H9 (cell line): ENCODE data around the gene KTN1. TPM values are rescaled to one million over a fixed set of nuclear protein-coding genes. Genes with fewer than 3 reads are reported as not detected.

Source experiments
- DNase-seq: peaks from one replicate; pipeline ENCODE4 v3.0.0-alpha.2; 2017
- H2AFZ ChIP-seq: one replicate; pipeline ENCODE4 v1.6.1; 2013; ENCODE audit warnings: mild to moderate bottlenecking, low read length, control low read depth, moderate library complexity
- H2AK5ac ChIP-seq: 2 replicates; pipeline ENCODE4 v1.6.1; 2013; ENCODE audit warnings: low read length, control low read depth, mixed read lengths; ENCODE audit not compliant: insufficient read length
- H2BK120ac ChIP-seq: one replicate; pipeline ENCODE4 v1.6.1; 2013; ENCODE audit warnings: low read depth, mild to moderate bottlenecking, low read length, control low read depth, inconsistent platforms; ENCODE audit not compliant: poor library complexity, severe bottlenecking
- H2BK12ac ChIP-seq: 2 replicates; pipeline ENCODE4 v1.6.1; 2013; ENCODE audit warnings: low read length, control low read depth, mixed read lengths, low read depth; ENCODE audit not compliant: insufficient read length
- H2BK15ac ChIP-seq: 2 replicates; pipeline ENCODE4 v1.6.1; 2013; ENCODE audit warnings: low read depth, low read length, control low read depth
- H2BK20ac ChIP-seq: one replicate; pipeline ENCODE4 v1.6.1; 2013; ENCODE audit warnings: low read depth, mild to moderate bottlenecking, low read length, control low read depth, inconsistent platforms; ENCODE audit not compliant: poor library complexity, severe bottlenecking
- H2BK5ac ChIP-seq: 2 replicates; pipeline ENCODE4 v1.6.1; 2013; ENCODE audit warnings: low read length, control low read depth, mixed read lengths; ENCODE audit not compliant: insufficient read length
- H3K14ac ChIP-seq: 2 replicates; pipeline ENCODE4 v1.6.1; 2013; ENCODE audit warnings: low read length, control low read depth; ENCODE audit not compliant: insufficient read depth
- H3K18ac ChIP-seq: 2 replicates; pipeline ENCODE4 v1.6.1; 2013; ENCODE audit warnings: low read depth, mild to moderate bottlenecking, mixed read lengths, low read length, control low read depth; ENCODE audit not compliant: insufficient read length
- H3K23ac ChIP-seq: 2 replicates; pipeline ENCODE4 v1.6.1; 2013; ENCODE audit warnings: low read length, control low read depth, mixed read lengths, low read depth; ENCODE audit not compliant: insufficient read length
- H3K23me2 ChIP-seq: 2 replicates; pipeline ENCODE4 v1.6.1; 2013; ENCODE audit warnings: low read depth, mild to moderate bottlenecking, mixed read lengths, low read length, control low read depth; ENCODE audit not compliant: insufficient read length, poor library complexity, severe bottlenecking
- H3K27ac ChIP-seq: 2 replicates; pipeline ENCODE4 v1.5.1; 2013; ENCODE audit warnings: low read length, control low read depth, mixed read lengths, low read depth; ENCODE audit not compliant: insufficient read length
- H3K27me3 ChIP-seq: 2 replicates; pipeline ENCODE4 v1.6.1; 2013; ENCODE audit warnings: low read length, control low read depth, inconsistent platforms; ENCODE audit not compliant: insufficient read depth
- H3K4ac ChIP-seq: 2 replicates; pipeline ENCODE4 v1.6.1; 2013; ENCODE audit warnings: low read depth, mild to moderate bottlenecking, control low read depth, inconsistent platforms, low read length, moderate library complexity
- H3K4me1 ChIP-seq: 2 replicates; pipeline ENCODE4 v1.6.1; 2013; ENCODE audit warnings: low read length, control low read depth, inconsistent platforms; ENCODE audit not compliant: insufficient read depth
- H3K4me2 ChIP-seq: 2 replicates; pipeline ENCODE4 v1.6.1; 2013; ENCODE audit warnings: low read length, control low read depth, mixed read lengths; ENCODE audit not compliant: insufficient read length, insufficient read depth
- H3K56ac ChIP-seq: 2 replicates; pipeline ENCODE4 v1.6.1; 2013; ENCODE audit warnings: low read depth, mild to moderate bottlenecking, mixed read lengths, low read length, control low read depth; ENCODE audit not compliant: insufficient read length
- H3K79me1 ChIP-seq: 2 replicates; pipeline ENCODE4 v1.6.1; 2013; ENCODE audit warnings: low read depth, mild to moderate bottlenecking, moderate library complexity, low read length, control low read depth, inconsistent platforms; ENCODE audit not compliant: insufficient read depth, poor library complexity, severe bottlenecking
- H3K79me2 ChIP-seq: 2 replicates; pipeline ENCODE4 v1.6.1; 2013; ENCODE audit warnings: low read length, control low read depth, inconsistent platforms; ENCODE audit not compliant: insufficient read depth
- H3K9ac ChIP-seq: 2 replicates; pipeline ENCODE4 v1.6.1; 2013; ENCODE audit warnings: low read length, control low read depth, mixed read lengths; ENCODE audit not compliant: insufficient read length; ENCODE audit errors: extremely low read depth
- H3K9me3 ChIP-seq: one replicate; pipeline ENCODE4 v1.6.1; 2013; ENCODE audit warnings: low read depth, low read length, inconsistent platforms; ENCODE audit not compliant: control insufficient read depth
- H3T11ph ChIP-seq: one replicate; pipeline ENCODE4 v1.6.1; 2013; ENCODE audit warnings: mild to moderate bottlenecking, low read length, control low read depth, inconsistent platforms
- H4K20me1 ChIP-seq: one replicate; pipeline ENCODE4 v1.6.1; 2013; ENCODE audit not compliant: control insufficient read depth, insufficient read length, insufficient read depth
- H4K5ac ChIP-seq: 2 replicates; pipeline ENCODE4 v1.6.1; 2013; ENCODE audit warnings: low read depth, mild to moderate bottlenecking, mixed read lengths, low read length, control low read depth; ENCODE audit not compliant: insufficient read length
- H4K8ac ChIP-seq: replicated peaks from 2 replicates; pipeline ENCODE4 v1.6.1; 2013; ENCODE audit warnings: low read length, control low read depth, mixed read lengths, low read depth; ENCODE audit not compliant: insufficient read length
- H4K91ac ChIP-seq: 2 replicates; pipeline ENCODE4 v1.6.1; 2013; ENCODE audit warnings: low read depth, mild to moderate bottlenecking, moderate library complexity, mixed read lengths, low read length, control low read depth; ENCODE audit not compliant: insufficient read length
- H3K27ac Mint-ChIP-seq, 3 experiments: 2 replicates in 2 of 3; 3 replicates in 1 of 3; pipeline ENCODE4 v1.8.0; 2020 to 2021; ENCODE audit warnings: mixed read lengths in 3 of 3, mild to moderate bottlenecking in 1 of 3, moderate library complexity in 1 of 3
- H3K27me3 Mint-ChIP-seq: 2 replicates; pipeline ENCODE4 v1.8.0; 2021; ENCODE audit warnings: low read depth, mild to moderate bottlenecking, moderate library complexity, mixed read lengths
- H3K36me3 Mint-ChIP-seq, 3 experiments: 2 replicates in 2 of 3; 3 replicates in 1 of 3; pipeline ENCODE4 v1.8.0; 2020 to 2021; ENCODE audit warnings: low read depth in 3 of 3, mixed read lengths in 3 of 3; ENCODE audit not compliant: insufficient read depth in 1 of 3
- H3K4me1 Mint-ChIP-seq, 2 experiments: 2 replicates each; pipeline ENCODE4 v1.8.0; 2020; ENCODE audit warnings: mixed read lengths in 2 of 2
- H3K4me3 Mint-ChIP-seq, 2 experiments: 2 replicates in 1 of 2; 3 replicates in 1 of 2; pipeline ENCODE4 v1.8.0; 2020 to 2021; ENCODE audit warnings: mild to moderate bottlenecking in 2 of 2, mixed read lengths in 2 of 2, moderate library complexity in 1 of 2
- H3K9me3 Mint-ChIP-seq, 2 experiments: 2 replicates in 1 of 2; 3 replicates in 1 of 2; pipeline ENCODE4 v1.8.0; 2020; ENCODE audit warnings: mild to moderate bottlenecking in 2 of 2, mixed read lengths in 2 of 2, moderate library complexity in 1 of 2
- CTCF ChIP-seq: fragments of 200-600 bp; sonication (generic); conservative IDR thresholded peaks from 3 replicates; pipeline ENCODE4 v1.8.0; 2021; ENCODE audit warnings: antibody characterized with exemption, mild to moderate bottlenecking
- total RNA-seq: library from RNA; stranded (reverse); gene quantifications from 2 replicates; pipeline ENCODE4 v1.2.1, GENCODE V29; 2021

Gene KTN1
- total RNA-seq, 1 experiment from 2014 or later = 128 TPM

DNA sequence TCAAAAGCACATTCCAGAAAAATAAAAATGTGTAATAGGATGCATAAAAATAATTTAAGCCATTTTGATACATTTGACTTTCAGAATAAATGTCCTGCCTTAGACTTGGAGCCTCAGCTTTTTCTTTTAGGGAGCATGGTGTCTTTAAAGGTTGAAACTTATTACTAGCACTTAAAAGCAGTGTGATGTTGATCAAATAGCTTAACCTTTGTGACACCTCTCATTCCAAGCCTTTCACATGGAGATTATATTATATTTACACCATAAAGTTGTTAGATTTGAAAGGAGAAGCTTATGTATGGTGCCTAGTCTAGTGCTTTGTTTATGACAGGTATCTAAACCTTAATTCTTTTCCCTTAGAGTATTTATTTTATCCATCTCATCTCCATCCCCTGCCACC, 61.9 kb downstream of the KTN1 start:
- Histone ChIP-seq H2BK5ac (no peak overlapping the region), H2BK120ac (no peak overlapping the region), H3K27ac (no peak overlapping the region), H4K20me1 (no peaks in the 10 kb centered on the region), H3K9ac (no peak overlapping the region), H2BK15ac (no peak overlapping the region), H3K56ac (no peak overlapping the region), H4K5ac (no peak overlapping the region), H3K27me3 (no peaks in the 10 kb centered on the region), H3K79me1 (no peaks in the 10 kb centered on the region), H3K4me2 (no peak overlapping the region), H3K14ac (no peak overlapping the region), H2AK5ac (no peak overlapping the region), H3K4ac (no peak overlapping the region), H3K4me1 (peaks cover 2% of the 10 kb centered on the region; the same call in 1 of the 2 replicates), H3T11ph (no peak overlapping the region), H2AFZ (no peak overlapping the region), H4K91ac (no peak overlapping the region), H3K23ac (no peak overlapping the region), H2BK20ac (no peak overlapping the region), H4K8ac (no peak overlapping the region), H3K9me3 (no peaks in the 10 kb centered on the region), H3K79me2 (no peaks in the 10 kb centered on the region), H3K23me2 (no peaks in the 10 kb centered on the region), H3K18ac (no peak overlapping the region), H2BK12ac (no peak overlapping the region)
- Mint-ChIP-seq H3K27ac (no peak overlapping the region), H3K4me3 (no peak overlapping the region), H3K36me3 (peaks cover 16 to 74% (median 63%) of the 10 kb centered on the region in 3 experiments; a peak in 6 of 7 replicates), H3K4me1 (peaks cover 20 to 22% of the 10 kb centered on the region in 2 experiments), H3K27me3 (no peaks in the 10 kb centered on the region), H3K9me3 (no peaks in the 10 kb centered on the region)
- TF ChIP-seq CTCF = no peak
- no peak for DNase-seq
